MG63 (cell line): ENCODE results near the gene DERL3. TPM values are rescaled to one million over a fixed set of nuclear protein-coding genes. Genes with fewer than 3 reads are reported as not detected.

Experiments
- DNase-seq: peaks from one replicate; pipeline ENCODE4 v3.0.0-alpha.2; 2020
- H3K27me3 ChIP-seq: fragments of 250-450 bp; sonication (Bioruptor Pico); 2 replicates; pipeline ENCODE4 v1.5.1; 2020; ENCODE audit warnings: mild to moderate bottlenecking, moderate library complexity
- H3K36me3 ChIP-seq: fragments of 250-450 bp; sonication (Bioruptor Pico); 2 replicates; pipeline ENCODE4 v1.5.1; 2020; ENCODE audit warnings: mild to moderate bottlenecking, moderate library complexity
- H3K4me3 ChIP-seq: fragments of 250-450 bp; sonication (Bioruptor Pico); 2 replicates; pipeline ENCODE4 v1.5.1; 2020; ENCODE audit warnings: mild to moderate bottlenecking, moderate library complexity
- H3K9me3 ChIP-seq: fragments of 250-450 bp; sonication (Bioruptor Pico); 2 replicates; pipeline ENCODE4 v1.5.1; 2020; ENCODE audit warnings: mild to moderate bottlenecking, moderate library complexity
- total RNA-seq: library from RNA; depleted of rRNA; stranded (reverse); fragments of >200 nt; shearing (Covaris generic); gene quantifications from 2 replicates; pipeline ENCODE4 v1.2.3, GENCODE V29; 2014; ENCODE audit warnings: low replicate concordance

The DERL3 gene
- total RNA-seq, 1 experiment from 2014 or later = 0.72 TPM

- no peaks in the 10 kb centered on the region for H3K27me3 ChIP-seq
- DNase-seq = no peak
- H3K36me3 ChIP-seq = no peaks in the 10 kb centered on the region
- H3K9me3 ChIP-seq = no peaks in the 10 kb centered on the region
- H3K4me3 ChIP-seq = no peak overlapping the region
These were observed 11.4 kb upstream of the DERL3 start for GRCh38 chr22:23850136-23850611.

- Histone ChIP-seq H3K27me3 (no peaks in the 10 kb centered on the region), H3K36me3 (no peaks in the 10 kb centered on the region), H3K9me3 (no peaks in the 10 kb centered on the region), H3K4me3 (no peak overlapping the region)
- peak; percentile 68 for DNase-seq
These were observed 10.5 kb upstream of the DERL3 start for GRCh38 chr22:23849009-23850006.

- Histone ChIP-seq H3K9me3 (no peaks in the 10 kb centered on the region), H3K27me3 (no peaks in the 10 kb centered on the region), H3K4me3 (no peak overlapping the region), H3K36me3 (no peaks in the 10 kb centered on the region)
- no peak for DNase-seq
These were observed 9.4 kb upstream of the DERL3 start for GRCh38 chr22:23847991-23848864.

- Histone ChIP-seq H3K9me3 (no peaks in the 10 kb centered on the region), H3K4me3 (no peak overlapping the region), H3K36me3 (no peaks in the 10 kb centered on the region), H3K27me3 (no peaks in the 10 kb centered on the region)
- DNase-seq = no peak
These were observed 8.6 kb upstream of the DERL3 start for GRCh38 chr22:23847310-23847920.

- no peak for DNase-seq
- Histone ChIP-seq H3K4me3 (no peak overlapping the region), H3K36me3 (no peaks in the 10 kb centered on the region), H3K9me3 (no peaks in the 10 kb centered on the region), H3K27me3 (no peaks in the 10 kb centered on the region)
These were observed 7.3 kb upstream of the DERL3 start for GRCh38 chr22:23846081-23846469.

GRCh38 chr22:23845265-23846080 is 6.7 kb upstream of the DERL3 start:
- Histone ChIP-seq H3K4me3 (no peak overlapping the region), H3K27me3 (no peaks in the 10 kb centered on the region), H3K36me3 (no peaks in the 10 kb centered on the region), H3K9me3 (no peaks in the 10 kb centered on the region)
- no peak for DNase-seq

- H3K4me3 ChIP-seq = no peak overlapping the region
- H3K36me3 ChIP-seq = no peaks in the 10 kb centered on the region
- H3K27me3 ChIP-seq = no peaks in the 10 kb centered on the region
- H3K9me3 ChIP-seq = no peaks in the 10 kb centered on the region
- DNase-seq = no peak
These were observed 6.0 kb upstream of the DERL3 start for GRCh38 chr22:23844739-23845202.

GRCh38 chr22:23842599-23842998 is 3.8 kb upstream of the DERL3 start:
- H3K9me3 ChIP-seq = no peaks in the 10 kb centered on the region
- no peak overlapping the region for H3K4me3 ChIP-seq
- no peaks in the 10 kb centered on the region for H3K36me3 ChIP-seq
- no peak for DNase-seq
- H3K27me3 ChIP-seq = no peaks in the 10 kb centered on the region

GRCh38 chr22:23841736-23842445 is 3.1 kb upstream of the DERL3 start:
- H3K9me3 ChIP-seq = no peaks in the 10 kb centered on the region
- H3K27me3 ChIP-seq = no peaks in the 10 kb centered on the region
- no peak for DNase-seq
- H3K4me3 ChIP-seq = no peak overlapping the region
- no peaks in the 10 kb centered on the region for H3K36me3 ChIP-seq

- DNase-seq = no peak
- no peak overlapping the region for H3K4me3 ChIP-seq
- no peaks in the 10 kb centered on the region for H3K27me3 ChIP-seq
- no peaks in the 10 kb centered on the region for H3K36me3 ChIP-seq
- H3K9me3 ChIP-seq = no peaks in the 10 kb centered on the region
These were observed 2.5 kb upstream of the DERL3 start for GRCh38 chr22:23841292-23841691.

- DNase-seq = no peak
- no peaks in the 10 kb centered on the region for H3K36me3 ChIP-seq
- H3K27me3 ChIP-seq = no peaks in the 10 kb centered on the region
- no peak overlapping the region for H3K4me3 ChIP-seq
- H3K9me3 ChIP-seq = no peaks in the 10 kb centered on the region
These were observed 1.2 kb upstream of the DERL3 start for GRCh38 chr22:23840026-23840425.

- no peak for DNase-seq
- Histone ChIP-seq H3K36me3 (peaks cover 7% of the 10 kb centered on the region), H3K27me3 (no peaks in the 10 kb centered on the region)
These were observed 710 bp downstream of the DERL3 start for GRCh38 chr22:23837911-23838680.

GRCh38 chr22:23837496-23837859 is 1.3 kb downstream of the DERL3 start:
- DNase-seq = no peak
- Histone ChIP-seq H3K4me3 (no peak overlapping the region), H3K36me3 (peaks cover 7% of the 10 kb centered on the region), H3K9me3 (no peaks in the 10 kb centered on the region), H3K27me3 (no peaks in the 10 kb centered on the region)

More at GRCh38 chr22:23837911-23838680, 710 bp downstream of the DERL3 start:
- Histone ChIP-seq H3K9me3 (no peaks in the 10 kb centered on the region), H3K4me3 (no peak overlapping the region)

- DNase-seq = no peak
- Histone ChIP-seq H3K9me3 (no peaks in the 10 kb centered on the region), H3K36me3 (peaks cover 7% of the 10 kb centered on the region), H3K4me3 (no peak overlapping the region), H3K27me3 (no peaks in the 10 kb centered on the region)
These were observed 1.9 kb downstream of the DERL3 start for GRCh38 chr22:23836692-23837495.
